AG09309 (cell line): Measurements from ENCODE around the gene UACA.
A peak's percentile ranks its signal among the peaks of the same experiment; 100 is the strongest.

Experiments
- DNase-seq: peaks from one replicate; pipeline ENCODE4 v3.0.0-alpha.2; 2010; ENCODE audit warnings: low read depth
- H3K4me3 ChIP-seq: 2 replicates; pipeline ENCODE4 v1.5.1; 2011; ENCODE audit warnings: mild to moderate bottlenecking, low read depth, low read length, moderate library complexity; ENCODE audit not compliant: control insufficient read depth
- TF ChIP-seq, protein P1 (sequence below): IDR thresholded peaks from 2 replicates; pipeline ENCODE4 v1.5.1; 2011; ENCODE audit warnings: mild to moderate bottlenecking, low read depth, low read length, inconsistent platforms; ENCODE audit not compliant: insufficient read depth, control insufficient read depth; ENCODE audit errors: missing control alignments

The UACA gene

DNA sequence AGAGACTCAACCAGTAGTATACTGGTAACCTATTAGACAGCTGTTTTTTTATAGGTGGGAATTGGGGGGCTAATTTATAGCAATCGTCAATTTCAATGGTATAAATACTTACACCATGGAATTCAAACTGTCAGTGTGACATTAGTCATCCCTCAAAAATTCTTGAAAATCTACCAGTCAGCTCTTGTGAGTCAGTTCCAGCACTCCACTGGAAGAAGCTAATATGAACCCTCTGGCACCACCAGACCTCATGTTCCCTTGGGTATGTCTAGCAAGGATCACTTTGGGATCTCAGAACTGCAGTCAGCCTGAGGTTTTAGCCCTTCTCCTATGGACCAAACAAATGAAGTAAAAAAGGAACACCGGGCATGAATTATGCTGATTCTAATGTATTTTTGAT is 11.8 kb upstream of the UACA start:
- TF ChIP-seq, protein P1, sequence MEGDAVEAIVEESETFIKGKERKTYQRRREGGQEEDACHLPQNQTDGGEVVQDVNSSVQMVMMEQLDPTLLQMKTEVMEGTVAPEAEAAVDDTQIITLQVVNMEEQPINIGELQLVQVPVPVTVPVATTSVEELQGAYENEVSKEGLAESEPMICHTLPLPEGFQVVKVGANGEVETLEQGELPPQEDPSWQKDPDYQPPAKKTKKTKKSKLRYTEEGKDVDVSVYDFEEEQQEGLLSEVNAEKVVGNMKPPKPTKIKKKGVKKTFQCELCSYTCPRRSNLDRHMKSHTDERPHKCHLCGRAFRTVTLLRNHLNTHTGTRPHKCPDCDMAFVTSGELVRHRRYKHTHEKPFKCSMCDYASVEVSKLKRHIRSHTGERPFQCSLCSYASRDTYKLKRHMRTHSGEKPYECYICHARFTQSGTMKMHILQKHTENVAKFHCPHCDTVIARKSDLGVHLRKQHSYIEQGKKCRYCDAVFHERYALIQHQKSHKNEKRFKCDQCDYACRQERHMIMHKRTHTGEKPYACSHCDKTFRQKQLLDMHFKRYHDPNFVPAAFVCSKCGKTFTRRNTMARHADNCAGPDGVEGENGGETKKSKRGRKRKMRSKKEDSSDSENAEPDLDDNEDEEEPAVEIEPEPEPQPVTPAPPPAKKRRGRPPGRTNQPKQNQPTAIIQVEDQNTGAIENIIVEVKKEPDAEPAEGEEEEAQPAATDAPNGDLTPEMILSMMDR, result no peak
- peak; percentile 62 for DNase-seq

DNA sequence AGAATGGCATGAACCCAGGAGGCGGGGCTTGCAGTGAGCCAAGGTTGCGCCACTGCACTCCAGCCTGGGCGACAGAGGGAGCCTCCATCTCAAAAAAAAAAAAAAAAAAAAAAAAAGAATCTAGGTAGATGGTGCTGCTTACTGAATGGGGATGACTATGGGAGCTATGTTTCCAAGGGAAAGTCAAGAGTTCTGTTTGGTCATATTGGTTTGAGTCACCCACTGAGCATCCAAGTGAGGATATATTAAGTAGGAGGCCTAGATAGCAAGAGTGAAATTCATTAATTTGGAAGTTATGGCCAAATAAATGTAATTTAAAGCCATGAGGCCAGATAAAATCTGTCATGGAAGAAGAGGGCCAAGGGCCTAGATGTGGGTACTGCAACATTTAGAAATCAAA is 9.0 kb upstream of the UACA start:
- TF ChIP-seq, protein P1, result no peak
- no peak overlapping the region for H3K4me3 ChIP-seq
- DNase-seq, result no peak

More for the DNA sequence above, 11.8 kb upstream of the UACA start:
- H3K4me3 ChIP-seq, result no peak overlapping the region

DNA sequence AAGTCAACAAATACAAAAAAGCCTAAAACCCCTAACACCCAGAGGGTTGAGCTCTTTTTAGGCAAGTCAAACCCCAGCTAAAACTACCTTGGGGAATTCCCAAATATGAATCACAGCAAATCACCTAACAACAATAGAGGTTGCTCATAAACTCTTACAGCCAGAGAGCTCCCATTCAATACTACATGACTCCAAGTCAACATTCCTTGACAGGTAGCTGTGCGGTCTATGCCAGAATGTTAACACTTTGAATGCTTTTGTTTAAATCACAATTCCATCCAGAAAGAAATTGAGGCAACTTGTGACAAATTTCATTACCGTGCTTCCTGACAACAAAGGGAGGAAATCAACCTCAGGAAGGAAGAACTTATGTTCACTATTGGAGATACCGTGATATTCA is 7.5 kb upstream of the UACA start:
- DNase-seq, result no peak
- TF ChIP-seq, protein P1, result no peak
- H3K4me3 ChIP-seq, result no peak overlapping the region

DNA sequence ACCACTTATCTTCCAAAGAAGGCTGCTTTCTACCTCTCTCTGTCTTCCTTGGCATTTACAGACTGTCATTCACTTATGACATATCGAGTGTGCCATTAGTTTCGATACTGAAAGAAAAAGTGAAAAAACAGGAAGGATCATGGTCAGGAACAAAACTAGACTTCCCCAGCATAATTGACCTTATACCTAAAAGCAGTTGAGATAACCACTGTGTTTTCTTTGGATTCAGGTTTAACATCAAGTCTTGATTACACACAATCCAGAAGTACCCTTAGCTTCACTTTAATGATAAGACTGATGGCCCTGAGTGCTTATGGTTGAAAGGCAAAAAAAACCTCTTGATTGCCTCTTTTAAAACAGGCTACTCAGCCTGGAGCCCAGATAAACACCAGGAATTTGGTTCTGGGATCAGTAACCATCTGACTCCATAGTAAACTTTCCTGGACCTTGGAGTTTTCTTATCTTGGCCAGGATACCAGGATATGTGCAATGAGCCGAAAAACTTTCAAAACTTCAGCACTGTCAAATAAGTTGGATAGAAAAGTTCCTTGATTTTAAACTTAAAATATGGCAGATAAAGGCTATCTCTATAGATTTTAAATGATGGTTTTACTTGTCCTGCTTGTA is 5.0 kb upstream of the UACA start:
- TF ChIP-seq, protein P1, result no peak
- H3K4me3 ChIP-seq, result no peak overlapping the region
- no peak for DNase-seq

DNA sequence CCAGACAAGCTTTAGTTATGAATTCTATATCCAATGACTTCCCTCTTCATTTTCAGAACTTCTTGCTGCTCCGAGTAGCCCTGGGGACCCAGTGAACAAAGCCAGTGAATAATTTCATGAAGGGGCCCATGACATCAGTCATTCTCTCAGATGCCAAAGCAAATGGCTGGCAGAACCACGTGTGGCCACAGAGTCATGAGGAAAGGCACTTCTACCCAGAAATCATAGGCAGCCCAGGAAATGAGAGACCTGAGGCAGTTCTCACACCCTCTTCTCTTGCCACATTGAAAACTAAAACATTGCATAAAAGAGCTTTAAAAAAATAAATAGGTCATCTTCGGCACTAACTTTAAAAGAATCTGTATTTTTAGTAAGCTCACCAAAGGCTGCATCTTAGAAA is 4.3 kb upstream of the UACA start:
- DNase-seq, result no peak
- no peak overlapping the region for H3K4me3 ChIP-seq
- TF ChIP-seq, protein P1, result no peak

DNA sequence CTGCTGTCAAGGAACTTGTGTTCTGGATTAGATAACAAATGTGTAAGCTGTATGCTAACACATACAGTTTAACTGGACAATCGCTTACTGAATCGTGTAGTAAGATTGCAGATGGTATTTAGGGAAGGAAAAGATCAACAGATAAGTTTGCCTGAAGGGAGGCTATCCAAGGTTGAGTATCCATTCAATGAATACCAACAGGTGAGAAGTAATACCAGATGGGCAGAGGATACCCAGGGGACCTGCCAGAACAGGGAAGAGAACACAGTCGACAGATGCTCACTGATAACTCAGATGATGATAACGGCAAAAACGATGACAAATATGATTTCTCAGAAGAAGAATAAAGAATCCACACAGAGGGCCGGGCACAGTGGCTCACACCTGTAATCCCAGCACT is 3.2 kb upstream of the UACA start:
- no peak for DNase-seq
- TF ChIP-seq, protein P1, result no peak
- no peak overlapping the region for H3K4me3 ChIP-seq
